GM12878 (cell line): ENCODE data around the gene PCK2. TPM values are rescaled to one million over a fixed set of nuclear protein-coding genes. Genes with fewer than 3 reads are reported as not detected.

Experiments used
- ATAC-seq: fragments of 200-7000 bp; cut with Tn5 transposase; 3 replicates; pipeline ENCODE4 v1.9.1; 2020; ENCODE audit warnings: mild to moderate bottlenecking, moderate library complexity
- BruUV-seq: library from RNA; stranded (reverse); fragments of 400-500 nt; replicated peaks from 2 replicates; lab custom pipeline; 2021; lab: Mats Ljungman, UMichigan
- CTCF ChIA-PET: fragments of 300-600 bp; sonication (Branson Sonifier 250); formaldehyde crosslinking; extraction: SDS; loops from one replicate; lab custom pipeline; 2021; ENCODE audit warnings: inconsistent platforms; lab: Yijun Ruan, JAX
- POLR2A ChIA-PET: fragments of 350-600 bp; formaldehyde crosslinking; extraction: SDS; loops from one replicate; lab custom pipeline; 2021; ENCODE audit warnings: inconsistent platforms; lab: Charles Lee
- RAD21 ChIA-PET: fragments of 300-600 bp; sonication (Branson Sonifier 250); formaldehyde crosslinking; loops from one replicate; lab custom pipeline; 2023; ENCODE audit warnings: antibody characterized with exemption; ENCODE audit not compliant: unreplicated experiment; lab: Charles Lee
- SMC1A ChIA-PET: fragments of 300-600 bp; sonication (Branson Sonifier 250); formaldehyde crosslinking; loops from one replicate; lab custom pipeline; 2023; ENCODE audit not compliant: unreplicated experiment, uncharacterized antibody; lab: Charles Lee
- DNase-seq: peaks from one replicate; pipeline ENCODE4 v3.0.0-alpha.2; 2011; ENCODE audit warnings: low read depth, low spot score
- FAIRE-seq: peaks from 3 replicates; lab custom pipeline; 2011; peaks lifted over from hg19 to GRCh38; lab: Jason Lieb, UNC
- H2AFZ ChIP-seq: 2 replicates; pipeline ENCODE4 v1.6.0; 2011; ENCODE audit warnings: low read depth, low read length, control low read depth; ENCODE audit not compliant: control insufficient read depth
- H3K27ac ChIP-seq: 2 replicates; pipeline ENCODE4 v1.5.1; 2011; ENCODE audit warnings: control low read depth; ENCODE audit not compliant: control insufficient read depth, insufficient read depth
- H3K27me3 ChIP-seq, 2 experiments: replicated peaks in 1 of 2; 2 replicates each; pipeline versions ENCODE4 v1.6.0 to v1.6.1; 2011; ENCODE audit warnings: low read length in 1 of 2; ENCODE audit not compliant: control insufficient read depth in 2 of 2, insufficient read depth in 2 of 2
- H3K36me3 ChIP-seq, 2 experiments: 2 replicates each; pipeline ENCODE4 v1.5.1; 2011; ENCODE audit warnings: low read length in 1 of 2; ENCODE audit not compliant: control insufficient read depth in 2 of 2, insufficient read depth in 2 of 2
- H3K4me1 ChIP-seq: 2 replicates; pipeline ENCODE4 v1.6.1; 2011; ENCODE audit warnings: mild to moderate bottlenecking, low read length, moderate library complexity, mixed read lengths; ENCODE audit not compliant: control insufficient read depth, insufficient read depth
- H3K4me2 ChIP-seq: 2 replicates; pipeline ENCODE4 v1.6.0; 2011; ENCODE audit warnings: control low read depth; ENCODE audit not compliant: control insufficient read depth, insufficient read depth
- H3K4me3 ChIP-seq: fragments of 200-600 bp; sonication (generic); 2 replicates; pipeline ENCODE4 v1.5.1; 2016
- H3K79me2 ChIP-seq: 2 replicates; pipeline ENCODE4 v1.6.0; 2011; ENCODE audit warnings: low read length; ENCODE audit not compliant: control insufficient read depth, insufficient read depth
- H3K9ac ChIP-seq: 2 replicates; pipeline ENCODE4 v1.8.0; 2011; ENCODE audit warnings: low read length, control low read depth, mixed read lengths; ENCODE audit not compliant: control insufficient read depth, insufficient read depth
- H3K9me3 ChIP-seq: replicated peaks from 3 replicates; pipeline ENCODE4 v1.5.1; 2011; ENCODE audit warnings: mild to moderate bottlenecking, low read length; ENCODE audit not compliant: control insufficient read depth, insufficient read depth
- H4K20me1 ChIP-seq: 2 replicates; pipeline ENCODE4 v1.6.0; 2011; ENCODE audit not compliant: control insufficient read depth, insufficient read depth
- BRCA1 ChIP-seq: IDR thresholded peaks from 2 replicates; pipeline ENCODE4 v1.6.1; 2011; ENCODE audit warnings: low read depth, low read length, improper control_type of control experiment
- CEBPB ChIP-seq, 2 experiments: fragments of 150-350 bp in 1 of 2; IDR thresholded peaks; 2 replicates each; pipeline ENCODE4 v1.6.1; 2012 to 2014; ENCODE audit warnings: low read depth in 2 of 2, low read length in 2 of 2, borderline replicate concordance in 1 of 2, inconsistent platforms in 1 of 2
- ETV6 ChIP-seq, 2 experiments: fragments of 450-650 bp in 1 of 2; IDR thresholded peaks in 1 of 2; conservative IDR thresholded peaks in 1 of 2; 2 replicates each; pipeline ENCODE4 v1.6.1; 2014; ENCODE audit warnings: antibody characterized with exemption in 1 of 2, borderline replicate concordance in 1 of 2, low read depth in 1 of 2, mild to moderate bottlenecking in 1 of 2, moderate library complexity in 1 of 2
- HCFC1 ChIP-seq: fragments of 150-350 bp; IDR thresholded peaks from 2 replicates; pipeline ENCODE4 v1.6.1; 2014; ENCODE audit warnings: low read length
- IRF4 ChIP-seq: IDR thresholded peaks from 2 replicates; pipeline ENCODE4 v1.6.1; 2011; ENCODE audit warnings: low read depth, low read length
- JUNB ChIP-seq: IDR thresholded peaks from 2 replicates; pipeline ENCODE4 v1.6.1; 2016; ENCODE audit warnings: antibody characterized with exemption, mild to moderate bottlenecking
- MEF2B ChIP-seq: fragments of 450-650 bp; IDR thresholded peaks from 2 replicates; pipeline ENCODE4 v1.6.1; 2018; ENCODE audit warnings: mild to moderate bottlenecking, moderate library complexity; ENCODE audit not compliant: partially characterized antibody, poor library complexity, severe bottlenecking
- MTA2 ChIP-seq: fragments of 450-650 bp; IDR thresholded peaks from 2 replicates; pipeline ENCODE4 v1.6.1; 2016; ENCODE audit warnings: low read depth, mild to moderate bottlenecking, moderate library complexity
- PAX8 ChIP-seq: fragments of 450-650 bp; IDR thresholded peaks from 2 replicates; pipeline ENCODE4 v1.6.1; 2017; ENCODE audit warnings: mild to moderate bottlenecking, moderate library complexity
- POLR2AphosphoS2 ChIP-seq: IDR thresholded peaks from 2 replicates; pipeline ENCODE4 v1.6.1; 2011; ENCODE audit warnings: low read depth, mild to moderate bottlenecking, low read length, improper control_type of control experiment, moderate library complexity
- WGBS: methylation state at CpG from one replicate; pipeline ENCODE4 v1.1.6; 2016; ENCODE audit warnings: low lambda C conversion rate; ENCODE audit not compliant: insufficient replicate concordance, insufficient coverage; ENCODE audit errors: missing lambda C conversion rate; 5-methylcytosine and 5-hydroxymethylcytosine counted together
- in situ Hi-C: fragments of 300-500 bp; cut with MboI; formaldehyde crosslinking; loops from 9 replicates; pipeline ENCODE4 v1.14.3; 2018; ENCODE audit warnings: mixed read lengths
- intact Hi-C: fragments of 100-400 bp; cut with micrococcal nuclease; formaldehyde crosslinking; loops from one replicate; pipeline ENCODE4 v1.14.2; 2022; ENCODE audit not compliant: unreplicated experiment
- polyA plus RNA-seq, 11 experiments: library from polyadenylated mRNA; depleted of rRNA in 4 of 11; unstranded in 6 of 11; stranded (reverse) in 5 of 11; fragments of >200 nt; fragmentation: Nextera tagmentation in 4 of 11; fragmentation: Illumina TruSeq in 1 of 11; extraction: Ambion mirVana in 4 of 11; extraction: Trizol in 1 of 11; gene quantifications; 1 replicate in 1 of 11; 2 replicates in 10 of 11; pipeline versions ENCODE4 v1.2.1 to v1.2.3, GENCODE V29; 2011 to 2016; ENCODE audit warnings: inconsistent platforms in 2 of 11, missing spikeins in 2 of 11, low read depth in 1 of 11
- total RNA-seq, 4 experiments: library from RNA; depleted of rRNA in 3 of 4; stranded (reverse); fragments of >200 nt in 3 of 4; fragmentation: Illumina TruSeq in 1 of 4; extraction: Trizol in 1 of 4; gene quantifications; 2 replicates each; pipeline versions ENCODE4 v1.2.1 to v1.2.3, GENCODE V29; 2013 to 2021
- TF ChIP-seq, protein P1 (sequence below): fragments of 450-650 bp; IDR thresholded peaks from 2 replicates; pipeline ENCODE4 v1.6.1; 2017; ENCODE audit warnings: antibody characterized with exemption, mild to moderate bottlenecking, moderate library complexity

PCK2 gene
- total and polyA plus RNA-seq, 10 of the 15 experiments (the other 5 are each of a cell fraction or from before 2014, with no cell fraction given) = 6.6 to 110 (median 44.6) TPM

DNA sequence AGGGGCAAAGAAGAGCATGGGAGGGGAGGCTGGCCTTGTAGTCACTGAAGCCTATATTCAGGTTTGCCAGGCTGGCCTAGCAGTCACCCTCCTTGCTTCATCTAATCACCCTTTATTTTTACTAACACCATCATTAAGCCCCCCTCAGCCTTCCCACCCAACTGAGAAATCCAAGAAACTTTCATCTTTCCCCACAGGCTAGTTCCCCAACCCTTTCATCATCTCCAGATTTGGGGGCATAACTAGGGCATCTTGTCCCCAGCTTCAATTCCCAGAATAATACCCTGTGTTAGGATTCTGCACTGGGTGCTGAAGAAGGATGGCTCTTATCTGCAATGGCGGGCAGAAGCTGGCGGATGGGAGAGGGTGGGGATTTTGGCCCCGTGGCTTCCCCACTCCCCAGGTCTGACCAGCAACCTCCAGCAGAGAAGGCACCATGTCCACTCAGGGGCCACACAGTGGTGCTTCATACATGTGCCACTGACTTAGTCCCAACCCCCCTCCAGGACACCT lies 6.9 kb downstream of the PCK2 start:
- Histone ChIP-seq H3K9me3 (no peaks in the 10 kb centered on the region), H3K9ac (no peak overlapping the region), H3K27ac (no peak overlapping the region), H3K27me3 (no peaks in the 10 kb centered on the region), H2AFZ (no peak overlapping the region), H4K20me1 (no peaks in the 10 kb centered on the region), H3K36me3 (peaks cover 11 to 14% of the 10 kb centered on the region in 2 experiments; a peak in 3 of 4 replicates), H3K4me2 (no peak overlapping the region), H3K4me1 (no peaks in the 10 kb centered on the region), H3K4me3 (no peak overlapping the region), H3K79me2 (peaks cover 4% of the 10 kb centered on the region; the same call in 1 of the 2 replicates)
- ATAC-seq (no peak), DNase-seq (no peak), FAIRE-seq (no peak)
- no TSS peak for BruUV-seq
- WGBS = 88% methylated on average over 3 of the region's 3 CpGs
- RAD21 ChIA-PET = interaction anchor here (0.6 to 1.2 kb wide), 2 partner anchors 7 to 60 kb away, joined by 3 read pairs; partner anchors contain the start of gene IRF9
- SMC1A ChIA-PET = interaction anchor here (0.6 to 1.6 kb wide), 3 partner anchors 8 to 47 kb away, joined by 4 to 5 read pairs (median 4); no protein-coding TSS in a partner anchor
- in situ Hi-C loops (loop anchor here (25.0 kb wide), 1 partner anchor 789 kb away; the partner anchor contains the start of genes BCL2L2, PABPN1 and PPP1R3E), intact Hi-C loops (no loop called here)
- POLR2A ChIA-PET = interaction anchor here (1.0 kb wide), 1 partner anchor 13 kb away, joined by 3 read pairs; no protein-coding TSS in a partner anchor
- CTCF ChIA-PET = interaction anchor here (1.6 to 11.3 kb wide), 3 partner anchors 7 to 43 kb away, joined by 7 to 294 read pairs (median 8); partner anchors contain the start of gene PCK2
- TF ChIP-seq PAX8 (no peak), MEF2B (no peak), ETV6 (conservative IDR thresholded peaks at IDR 0.05 in 1 of 2, IDR thresholded peaks at IDR 0.05 in 1 of 2; ENCODE audit: borderline replicate concordance in 1 of 2, low read depth in 1 of 2) (no peak), BRCA1 (no peak), MTA2 (no peak), CEBPB (IDR thresholded peaks at IDR 0.05; ENCODE audit: borderline replicate concordance in 1 of 2, low read depth in 2 of 2, low read length in 2 of 2) (no peak), IRF4 (no peak), JUNB (no peak), POLR2AphosphoS2 (no peak), HCFC1 (no peak)
- TF ChIP-seq, protein P1, sequence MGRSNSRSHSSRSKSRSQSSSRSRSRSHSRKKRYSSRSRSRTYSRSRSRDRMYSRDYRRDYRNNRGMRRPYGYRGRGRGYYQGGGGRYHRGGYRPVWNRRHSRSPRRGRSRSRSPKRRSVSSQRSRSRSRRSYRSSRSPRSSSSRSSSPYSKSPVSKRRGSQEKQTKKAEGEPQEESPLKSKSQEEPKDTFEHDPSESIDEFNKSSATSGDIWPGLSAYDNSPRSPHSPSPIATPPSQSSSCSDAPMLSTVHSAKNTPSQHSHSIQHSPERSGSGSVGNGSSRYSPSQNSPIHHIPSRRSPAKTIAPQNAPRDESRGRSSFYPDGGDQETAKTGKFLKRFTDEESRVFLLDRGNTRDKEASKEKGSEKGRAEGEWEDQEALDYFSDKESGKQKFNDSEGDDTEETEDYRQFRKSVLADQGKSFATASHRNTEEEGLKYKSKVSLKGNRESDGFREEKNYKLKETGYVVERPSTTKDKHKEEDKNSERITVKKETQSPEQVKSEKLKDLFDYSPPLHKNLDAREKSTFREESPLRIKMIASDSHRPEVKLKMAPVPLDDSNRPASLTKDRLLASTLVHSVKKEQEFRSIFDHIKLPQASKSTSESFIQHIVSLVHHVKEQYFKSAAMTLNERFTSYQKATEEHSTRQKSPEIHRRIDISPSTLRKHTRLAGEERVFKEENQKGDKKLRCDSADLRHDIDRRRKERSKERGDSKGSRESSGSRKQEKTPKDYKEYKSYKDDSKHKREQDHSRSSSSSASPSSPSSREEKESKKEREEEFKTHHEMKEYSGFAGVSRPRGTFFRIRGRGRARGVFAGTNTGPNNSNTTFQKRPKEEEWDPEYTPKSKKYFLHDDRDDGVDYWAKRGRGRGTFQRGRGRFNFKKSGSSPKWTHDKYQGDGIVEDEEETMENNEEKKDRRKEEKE = no peak
